OCI-LY7 (cell line): ENCODE measurements around the gene RREB1.

Experiments
- CTCF ChIP-seq: fragments of 200-600 bp; sonication (generic); conservative IDR thresholded peaks from 2 replicates; pipeline ENCODE4 v1.5.1; 2014; ENCODE audit warnings: mild to moderate bottlenecking, antibody characterized with exemption, low read length, moderate library complexity, mixed read lengths
- EZH2phosphoT487 ChIP-seq: fragments of 200-600 bp; sonication (generic); IDR thresholded peaks from 2 replicates; pipeline ENCODE4 v1.6.1; 2018; ENCODE audit warnings: low read depth, borderline replicate concordance, mild to moderate bottlenecking, mixed run types, antibody characterized with exemption, low read length, moderate library complexity, mixed read lengths

- TF ChIP-seq CTCF, result no peak
- no peak for TF ChIP-seq EZH2phosphoT487
Observed at GRCh38 chr6:7108964-7109836, 1.4 kb downstream of the RREB1 start.
